Inferior parietal cortex (tissue), 1 donor: ENCODE measurements around the gene METTL14.
A peak's percentile ranks its signal among the peaks of the same experiment; 100 is the strongest.

Experiments used
- DNase-seq: peaks from one replicate; pipeline ENCODE4 v3.0.0-alpha.2; 2016; ENCODE audit errors: extremely low spot score

The METTL14 gene

DNA sequence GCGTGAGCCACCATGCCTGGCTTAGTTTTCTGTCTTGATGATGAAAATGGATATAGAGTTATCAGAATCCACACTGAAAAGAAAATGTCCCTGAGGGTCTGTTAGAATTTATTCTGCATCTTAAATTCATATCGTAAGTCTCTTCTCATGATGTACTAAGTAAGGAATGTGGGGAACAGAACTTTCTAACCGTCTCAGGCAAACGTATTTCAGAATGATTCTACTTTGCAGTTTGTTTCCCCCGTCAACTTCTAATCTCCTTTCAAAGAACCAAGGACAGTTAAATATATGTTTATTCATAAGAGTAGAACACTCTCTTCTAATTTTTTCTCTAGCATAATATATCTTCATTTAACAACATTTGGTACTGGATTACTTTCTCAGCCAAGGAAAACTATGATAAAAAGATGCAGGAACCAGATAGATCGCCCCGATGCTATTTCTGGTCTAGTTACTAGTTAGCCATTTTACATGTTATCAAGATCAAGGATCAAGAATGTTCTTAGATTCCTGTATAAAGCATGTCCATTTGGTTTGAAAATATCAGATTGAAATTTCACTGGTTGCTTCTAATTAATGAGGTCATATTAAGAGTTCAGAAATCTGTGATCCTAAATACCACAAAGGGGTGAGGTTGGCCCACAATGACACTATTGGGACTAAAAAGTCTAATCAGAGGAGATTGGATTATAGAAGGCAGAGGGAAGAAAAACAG lies 49.5 kb downstream of the METTL14 start:
- no peak for DNase-seq

DNA sequence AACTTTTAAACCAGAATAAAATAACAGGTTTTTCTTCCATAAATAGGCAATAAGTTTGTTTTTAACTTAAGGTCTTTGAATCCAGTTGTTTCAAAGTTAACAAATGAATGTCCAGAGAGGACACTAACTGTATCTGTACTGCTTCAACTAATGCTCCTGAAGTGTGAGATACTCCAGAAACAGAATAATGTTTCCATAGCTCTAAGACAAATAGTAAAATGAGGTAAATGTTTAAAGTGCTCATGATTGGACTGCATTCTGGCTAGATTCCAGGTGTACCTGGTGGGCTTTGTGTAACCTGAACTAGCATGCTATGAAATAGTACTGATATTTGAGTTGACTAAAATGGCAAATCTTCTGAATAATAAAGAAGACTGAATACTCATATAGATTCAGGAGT lies 51.7 kb downstream of the METTL14 start:
- no peak for DNase-seq

DNA sequence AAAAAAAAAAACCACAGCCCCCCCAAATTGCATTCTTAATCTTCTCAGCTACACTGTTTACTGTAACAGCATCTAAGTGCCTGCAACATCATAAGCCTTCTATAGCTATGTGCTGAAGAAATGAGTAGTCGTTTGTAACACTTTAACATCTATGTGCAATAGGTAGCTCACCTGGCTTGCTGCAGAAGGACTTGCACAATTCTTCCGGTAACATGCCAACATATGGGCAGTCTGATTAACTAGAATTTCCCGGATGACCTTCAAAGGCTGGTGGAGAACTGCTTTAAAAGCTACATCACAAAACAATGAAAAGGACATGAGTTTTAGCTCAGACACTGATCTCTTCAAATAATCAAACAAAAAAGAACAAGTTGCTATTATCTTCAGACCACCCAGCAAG lies 52.9 kb downstream of the METTL14 start:
- DNase-seq, result no peak

DNA sequence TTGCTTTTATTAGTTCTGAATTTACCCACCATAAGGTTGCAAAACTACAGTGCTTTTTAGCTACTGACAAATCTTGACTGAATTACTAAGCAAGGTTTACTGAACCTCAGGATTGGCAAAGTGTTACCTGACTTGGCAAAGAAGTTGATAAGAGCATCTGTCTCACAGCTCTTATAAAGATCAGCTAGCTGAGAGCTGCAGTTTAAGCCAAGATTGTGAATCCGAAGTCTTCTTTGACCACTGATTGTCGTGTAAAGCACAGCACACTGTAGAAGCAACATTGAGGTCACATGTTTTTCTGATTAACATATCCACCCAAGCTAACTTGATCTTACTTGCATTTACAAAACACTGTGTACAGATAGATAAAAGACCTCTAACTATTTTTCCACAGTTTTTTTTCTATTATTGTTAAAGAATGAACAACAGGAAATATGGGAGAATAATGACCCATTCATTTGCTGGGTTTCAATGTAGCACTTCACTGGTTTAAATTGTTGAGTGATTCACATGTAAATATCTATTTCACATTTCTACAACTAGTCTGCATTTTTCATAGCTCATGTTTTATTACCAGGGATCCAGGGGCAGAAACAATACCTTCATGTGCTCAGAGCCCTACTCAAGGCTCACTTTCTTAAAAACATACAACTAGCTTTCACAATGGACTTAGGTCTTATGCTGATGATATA lies 54.0 kb downstream of the METTL14 start:
- DNase-seq, result no peak

DNA sequence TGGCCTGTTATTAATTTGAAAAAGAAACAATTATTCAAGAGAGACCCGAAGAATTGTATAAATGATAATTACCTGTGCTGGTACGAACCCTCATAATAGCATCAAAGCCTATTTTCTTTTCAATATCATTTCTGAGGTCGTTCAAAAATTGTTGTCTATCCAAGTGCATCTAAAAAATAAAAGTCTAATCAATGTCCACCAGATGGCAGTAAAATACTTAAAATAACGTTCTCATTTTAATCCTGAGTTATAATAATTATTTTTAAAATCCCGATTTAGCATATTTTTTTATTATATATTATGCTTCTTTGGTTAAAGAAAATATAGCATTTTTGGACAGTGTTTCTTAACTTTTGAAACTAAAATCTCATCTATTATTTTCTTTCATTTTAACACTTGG lies 55.7 kb downstream of the METTL14 start:
- DNase-seq, result peak; percentile 65

DNA sequence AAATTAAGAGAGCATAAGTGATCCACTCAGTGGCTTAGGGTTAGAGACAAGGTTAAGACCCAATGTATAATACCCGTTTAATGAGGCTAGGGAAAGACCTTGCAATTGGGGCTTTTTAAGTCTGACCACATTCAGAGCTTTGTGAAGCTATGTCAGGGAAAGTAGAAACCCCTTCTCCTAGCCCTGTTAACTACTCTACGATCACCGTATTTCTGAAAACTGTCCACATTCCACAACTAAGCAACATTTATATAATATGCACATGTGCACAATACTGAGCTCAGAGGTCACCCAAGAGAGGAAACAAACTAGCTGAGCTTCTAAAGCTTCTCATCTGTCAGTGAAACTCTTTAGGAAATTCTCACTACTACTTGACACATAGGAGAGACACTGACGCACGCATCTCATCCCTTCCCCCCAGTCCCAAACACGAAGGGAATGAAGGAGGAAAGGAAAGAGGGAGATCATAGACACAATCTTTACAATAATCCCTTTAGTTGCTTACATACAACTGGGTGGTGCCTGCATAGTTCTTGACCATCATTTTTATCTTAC lies 56.2 kb downstream of the METTL14 start:
- no peak for DNase-seq

DNA sequence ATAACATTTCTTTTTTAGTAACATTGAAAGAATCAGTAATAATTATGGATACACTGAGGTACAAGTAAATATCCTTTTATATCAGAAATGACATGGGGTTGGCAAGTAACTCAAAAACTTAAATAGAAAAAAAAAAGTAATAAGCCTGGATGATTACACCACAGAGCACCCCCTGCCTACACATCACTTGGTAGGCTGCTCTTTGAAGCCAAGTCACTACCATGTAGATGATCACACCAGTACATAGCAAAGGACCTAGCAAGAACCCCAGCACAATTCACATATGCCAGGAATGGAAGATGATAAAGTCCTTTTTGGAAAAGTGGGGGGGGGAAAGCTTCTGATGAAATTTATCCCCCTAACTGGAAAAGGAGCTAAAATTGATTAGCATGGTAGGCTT lies 56.9 kb downstream of the METTL14 start:
- no peak for DNase-seq

DNA sequence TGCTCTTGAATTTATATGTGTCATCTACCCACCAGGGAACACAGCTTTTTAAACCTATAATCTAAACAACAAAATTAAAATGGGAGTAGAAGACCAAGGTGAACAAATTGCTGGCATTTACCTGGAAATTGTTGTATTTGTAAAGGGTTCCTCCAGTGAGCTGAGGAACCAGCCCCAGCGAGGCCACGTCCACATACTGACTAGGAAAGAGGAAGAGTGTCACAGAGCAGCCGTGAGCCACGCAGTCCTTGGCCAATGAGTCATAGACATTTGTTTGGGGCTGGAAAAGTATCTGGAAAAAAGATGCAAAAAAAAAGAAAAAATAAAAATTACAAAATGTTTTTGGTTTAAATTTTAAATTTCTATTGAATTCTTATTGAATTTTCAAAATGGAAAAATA lies 58.7 kb downstream of the METTL14 start:
- DNase-seq, result no peak

DNA sequence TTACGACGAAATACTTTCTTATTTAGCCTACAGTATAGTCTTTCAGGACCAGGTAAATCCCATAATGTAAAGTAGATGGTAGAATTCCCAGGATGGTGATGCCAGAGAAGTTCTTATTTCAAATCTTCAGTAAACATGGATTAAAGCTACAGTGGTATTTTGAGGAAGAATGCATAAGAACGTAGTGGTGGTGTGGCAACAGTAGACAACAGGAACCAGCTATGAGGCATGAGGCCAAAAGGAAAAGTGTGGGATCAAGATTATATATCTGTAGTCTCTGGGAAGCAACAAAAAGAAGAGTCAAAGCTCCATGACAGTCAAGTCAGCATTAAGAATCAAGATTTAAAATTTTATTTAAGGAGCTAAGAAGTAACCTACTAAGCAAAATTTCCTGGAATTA lies 60.2 kb downstream of the METTL14 start:
- DNase-seq, result no peak

DNA sequence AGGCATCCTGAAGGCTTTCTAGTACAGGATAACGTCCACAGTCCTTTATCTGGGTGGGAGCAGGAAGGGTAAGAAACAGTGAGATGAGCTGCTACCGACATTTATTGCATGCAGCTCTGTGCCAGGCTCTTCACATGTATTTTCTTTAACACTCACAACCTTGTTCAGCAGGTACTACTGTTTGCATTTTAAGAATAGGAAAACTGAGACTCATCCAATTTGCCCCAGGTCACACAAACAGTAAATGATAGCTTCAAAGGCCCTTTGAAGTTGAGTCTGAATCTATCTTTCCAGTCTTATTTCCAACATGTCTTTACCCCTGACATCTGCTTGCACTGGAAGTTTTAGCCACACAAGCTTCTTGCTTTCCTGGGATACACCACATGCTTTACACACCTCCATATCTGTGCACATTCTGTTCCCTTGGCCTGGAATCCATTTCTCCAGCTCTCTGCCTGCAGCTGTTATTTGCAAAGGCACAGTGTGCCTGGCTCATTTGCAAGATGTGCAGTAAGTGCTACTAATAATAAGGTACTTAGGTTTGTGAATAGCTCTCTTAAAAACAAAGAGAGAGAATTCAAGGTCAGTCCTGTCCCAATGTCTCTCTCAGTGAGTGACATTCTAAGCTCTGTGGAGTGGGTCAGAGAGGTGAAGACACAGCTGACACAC lies 61.2 kb downstream of the METTL14 start:
- DNase-seq, result peak; percentile 60

DNA sequence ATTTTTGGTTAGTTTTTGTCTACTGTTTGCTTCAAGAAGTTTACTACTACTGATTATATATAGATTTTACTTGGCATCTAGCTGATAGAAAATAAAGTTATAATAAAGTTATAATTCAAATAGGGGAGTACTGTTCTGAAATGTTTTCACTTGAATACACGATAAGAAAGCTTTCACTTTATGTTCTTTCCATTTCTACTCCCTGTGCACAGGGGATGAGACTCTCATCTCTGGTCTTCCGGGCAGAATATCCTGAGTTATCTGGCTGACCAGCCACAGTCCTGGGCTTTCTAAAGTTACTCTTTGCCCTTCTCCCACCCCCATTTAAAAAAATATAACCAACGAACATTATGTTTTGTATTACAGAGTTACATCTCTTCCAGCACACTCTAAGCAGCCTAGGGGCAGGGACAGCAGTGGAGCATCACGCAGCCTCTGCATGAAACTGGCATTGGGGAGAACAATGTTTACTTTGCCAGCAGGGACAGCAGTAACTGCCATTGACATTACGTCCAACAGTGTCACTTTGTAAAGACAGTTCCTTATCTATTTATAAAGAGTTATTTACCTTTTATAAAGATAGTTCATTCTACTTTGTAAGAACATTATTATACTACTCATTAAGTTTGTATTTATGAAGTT lies 64.3 kb downstream of the METTL14 start:
- DNase-seq, result no peak

DNA sequence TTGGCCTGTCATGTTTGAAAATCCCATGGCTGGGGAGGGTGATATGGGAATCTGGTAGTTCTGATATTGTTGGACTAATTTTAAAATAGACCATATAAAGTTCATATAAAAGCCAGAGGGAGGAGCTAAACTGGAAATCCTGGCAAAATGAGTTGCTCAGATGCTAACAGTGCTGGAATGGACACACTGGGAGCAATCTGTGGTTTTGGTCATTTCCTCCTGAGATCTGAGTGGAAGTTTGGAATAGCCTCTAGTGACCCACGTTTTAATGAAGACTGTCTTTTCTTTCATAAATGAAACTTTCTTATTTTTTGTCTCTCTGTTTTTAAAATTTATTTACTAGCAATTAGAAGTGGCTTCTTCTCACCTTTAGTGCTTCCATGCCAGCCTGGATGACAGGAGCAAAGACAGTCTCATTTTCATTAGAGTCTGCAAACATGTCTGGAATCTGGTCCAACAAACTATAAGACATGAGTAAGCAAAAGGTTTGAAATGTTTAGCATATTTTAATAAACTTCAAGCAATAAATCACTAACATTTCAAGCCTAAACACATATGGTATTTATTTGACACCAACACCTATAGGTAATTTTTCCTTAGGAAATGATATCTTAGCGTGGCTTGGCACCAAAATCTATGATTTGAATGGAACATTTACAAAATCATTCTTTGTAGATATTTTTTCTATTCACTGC lies 66.6 kb downstream of the METTL14 start:
- no peak for DNase-seq

DNA sequence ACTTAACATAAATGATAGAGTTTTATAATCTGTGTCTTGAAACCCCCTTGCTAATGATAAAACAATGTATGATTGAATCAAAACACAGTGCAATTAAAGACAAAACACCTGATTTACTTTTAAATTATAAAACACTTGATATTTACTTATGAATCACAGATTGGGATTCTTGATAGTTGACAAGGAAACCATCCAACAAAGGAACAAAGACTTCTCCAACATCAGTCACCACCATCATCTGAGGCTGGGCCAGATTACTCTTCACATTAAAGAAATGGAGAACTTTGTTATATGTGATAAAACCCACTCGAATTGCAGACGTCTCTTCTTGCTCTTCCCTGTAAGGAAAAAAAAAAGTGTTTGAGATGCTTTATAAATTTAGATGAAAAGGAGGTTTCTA lies 67.4 kb downstream of the METTL14 start:
- no peak for DNase-seq

DNA sequence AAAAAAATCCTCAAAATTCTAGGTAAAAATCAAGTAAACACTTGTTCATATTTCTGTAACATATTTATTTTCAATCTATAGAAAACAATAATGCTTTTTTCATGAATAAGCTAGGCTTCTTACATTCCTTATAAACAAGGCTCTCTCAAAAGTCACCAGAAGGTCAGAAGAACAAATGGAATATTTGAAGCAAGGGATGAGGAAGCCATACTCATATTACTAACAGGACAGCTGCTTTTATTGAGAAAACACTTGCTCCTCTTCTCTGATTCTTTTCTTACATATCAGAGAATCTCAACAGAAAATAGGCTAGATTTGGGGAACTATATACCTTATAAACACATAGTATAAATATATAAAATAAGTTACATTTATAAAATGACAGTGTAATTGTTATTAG lies 67.9 kb downstream of the METTL14 start:
- no peak for DNase-seq

DNA sequence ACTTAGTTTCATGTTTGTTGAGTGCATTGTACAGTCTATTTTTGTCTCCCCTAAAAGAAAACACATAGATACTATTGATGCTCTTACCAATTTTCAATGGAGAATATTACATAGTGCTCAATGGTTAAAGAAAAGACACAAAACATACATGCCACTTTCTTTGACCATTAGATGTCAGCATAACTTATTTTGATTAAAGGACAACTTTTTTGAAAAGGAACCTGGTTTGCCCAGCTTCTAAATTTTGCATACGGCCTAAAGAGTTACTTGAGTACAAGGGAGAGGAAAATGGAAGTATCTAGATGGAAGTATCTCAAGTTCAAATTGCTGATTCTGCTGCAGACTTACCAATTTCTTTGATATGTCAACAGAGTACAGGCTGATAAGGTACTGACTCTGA lies 68.5 kb downstream of the METTL14 start:
- DNase-seq, result no peak

DNA sequence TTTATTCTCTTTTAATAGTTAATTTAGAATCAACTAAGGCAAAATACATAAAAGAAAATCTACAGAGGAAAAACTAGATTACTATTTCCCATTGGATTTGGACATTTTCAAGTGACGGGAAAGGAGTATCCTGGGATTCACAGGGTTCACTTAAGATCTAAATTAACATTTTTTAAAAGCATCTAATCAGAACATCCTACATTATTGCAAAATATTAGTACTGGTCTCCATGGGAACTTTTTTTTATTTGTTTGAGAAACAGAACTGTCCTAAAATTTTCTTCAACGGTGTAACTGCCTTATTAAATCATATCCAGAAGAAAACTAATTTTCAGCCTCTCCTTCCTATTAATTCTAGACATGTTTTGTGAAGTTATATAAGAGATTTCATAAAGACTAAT lies 69.7 kb downstream of the METTL14 start:
- DNase-seq, result no peak

DNA sequence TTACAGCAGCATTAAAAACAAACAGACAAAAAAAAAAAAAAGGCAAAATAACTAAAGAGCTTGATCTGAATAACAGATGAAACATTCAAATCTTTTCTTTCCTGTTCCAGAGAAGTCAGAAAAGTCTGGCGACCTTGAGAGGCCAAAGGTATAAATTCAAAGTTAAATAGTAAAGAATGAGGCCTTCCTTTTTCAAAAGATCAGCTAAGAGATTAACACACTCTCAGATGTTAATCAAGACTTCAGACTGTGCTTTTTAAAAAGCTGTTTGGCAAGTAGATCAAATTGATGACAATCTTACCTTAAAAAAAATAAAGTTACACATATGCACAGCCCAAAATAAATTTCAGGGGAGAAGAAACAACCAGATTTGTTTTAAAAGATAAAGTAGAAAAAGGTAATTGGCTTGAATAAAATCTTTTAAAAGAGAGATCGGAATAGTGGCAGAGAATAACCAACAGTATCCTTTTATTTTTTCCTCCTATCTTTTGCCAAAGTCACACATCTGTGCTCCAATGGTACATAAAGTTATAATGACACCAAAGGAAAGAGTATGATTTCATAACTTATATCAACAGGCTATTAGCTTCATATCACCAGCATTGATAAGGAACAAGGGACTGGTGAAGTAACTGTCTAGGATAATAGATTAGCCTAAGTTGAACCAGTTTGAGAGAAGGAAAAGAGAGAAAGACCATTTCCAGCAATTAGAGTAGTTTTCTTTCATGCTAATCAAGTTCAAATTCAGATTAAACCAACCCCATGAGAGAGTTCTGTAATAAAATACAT lies 70.4 kb downstream of the METTL14 start:
- no peak for DNase-seq

DNA sequence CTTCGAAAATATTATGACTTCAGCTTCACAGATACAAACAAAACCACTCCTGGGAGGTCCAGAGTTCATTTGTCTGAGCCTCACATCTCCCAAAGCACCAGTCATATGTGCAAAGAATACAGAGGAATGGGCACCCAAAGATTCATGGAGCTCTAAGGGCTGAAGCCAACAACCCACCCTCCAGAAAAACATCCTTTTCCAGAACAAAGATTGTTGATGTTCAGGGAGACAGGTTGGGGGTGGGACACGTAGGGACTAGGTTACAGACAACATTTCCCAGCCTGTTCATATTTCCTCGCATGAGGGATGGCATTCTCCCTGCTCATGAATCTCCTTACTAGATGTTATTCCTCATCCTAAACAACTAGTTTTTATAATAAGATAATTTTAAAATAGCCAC lies 71.2 kb downstream of the METTL14 start:
- DNase-seq, result no peak

DNA sequence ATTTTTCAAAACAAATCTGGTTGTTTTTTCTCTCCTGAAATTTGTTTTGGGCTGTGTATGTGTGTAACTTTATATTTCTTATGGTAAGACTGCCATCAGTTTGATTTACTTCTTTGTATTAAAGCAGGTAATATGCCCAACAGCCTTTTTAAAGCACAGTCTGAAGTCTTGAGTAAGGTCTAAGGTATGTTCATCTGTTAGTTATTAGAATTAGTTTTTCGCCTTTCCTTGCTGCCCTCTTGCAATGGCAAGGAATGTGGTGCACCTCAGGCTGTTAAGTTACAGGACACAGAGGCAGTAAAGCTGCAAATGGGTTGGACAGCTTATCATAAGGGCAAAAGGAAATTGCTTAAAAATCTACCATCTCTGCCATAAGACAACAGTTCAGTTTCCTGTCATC lies 71.8 kb downstream of the METTL14 start:
- no peak for DNase-seq

DNA sequence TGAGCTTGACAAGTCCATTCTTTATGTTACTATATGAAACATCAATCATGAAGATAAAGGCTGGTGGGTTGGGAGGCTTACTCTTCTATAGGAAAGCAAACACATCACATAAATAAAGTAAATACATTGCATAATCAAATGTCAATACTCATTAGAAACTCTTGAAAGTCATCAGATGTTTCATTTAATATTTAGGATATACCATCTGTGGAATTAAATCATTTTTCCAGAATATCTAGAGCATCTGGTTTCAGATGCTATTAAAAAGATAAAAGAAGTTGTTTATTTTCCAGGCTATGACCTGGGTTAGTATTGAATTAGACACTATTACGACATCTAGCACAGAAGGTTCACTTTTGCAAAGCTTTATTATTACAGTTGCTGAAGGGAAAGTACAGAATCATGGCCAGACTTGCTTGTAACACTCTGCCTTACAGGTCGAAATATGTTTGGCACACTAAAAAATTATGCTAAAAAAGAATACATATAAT lies 72.6 kb downstream of the METTL14 start:
- DNase-seq, result no peak

DNA sequence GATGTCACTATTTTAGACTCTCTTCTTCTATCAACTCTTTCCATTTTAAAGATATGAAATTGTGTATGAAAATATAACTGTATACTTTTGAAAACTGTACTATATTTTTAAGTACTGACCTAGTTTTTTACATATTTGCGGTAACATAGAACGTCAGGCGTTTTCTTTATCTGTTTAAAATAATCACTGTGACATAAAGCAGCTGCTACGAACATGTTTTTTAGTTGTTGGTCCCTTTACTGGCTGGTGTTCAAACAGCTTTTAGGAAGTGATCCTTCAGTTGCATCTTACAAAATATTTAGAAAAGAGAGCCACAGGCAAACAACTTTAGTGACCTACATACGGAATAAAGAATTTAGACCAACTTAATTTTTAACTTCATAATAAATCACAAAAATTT lies 73.1 kb downstream of the METTL14 start:
- no peak for DNase-seq
